Choroid plexus epithelial cell (primary cell): Measurements from ENCODE around the gene SMAD5.

Experiments
- DNase-seq: peaks from one replicate; pipeline ENCODE4 v3.0.0-alpha.2; 2010; ENCODE audit warnings: low read depth
- H3K4me3 ChIP-seq: 2 replicates; pipeline ENCODE4 v1.5.1; 2011; ENCODE audit warnings: low read depth, mild to moderate bottlenecking, control low read depth, low read length, moderate library complexity
- CTCF ChIP-seq: conservative IDR thresholded peaks from 2 replicates; pipeline ENCODE4 v1.5.1; 2011; ENCODE audit warnings: low read depth, mild to moderate bottlenecking, control low read depth, inconsistent platforms, low read length, moderate library complexity

SMAD5 gene

GRCh38 chr5:136200130-136200529 is 67.5 kb downstream of the SMAD5 start:
- DNase-seq = no peak
- no peak overlapping the region for H3K4me3 ChIP-seq
- TF ChIP-seq CTCF = no peak

GRCh38 chr5:136200761-136201160 is 68.1 kb downstream of the SMAD5 start:
- TF ChIP-seq CTCF = no peak
- no peak for DNase-seq

GRCh38 chr5:136201870-136202269 is 69.2 kb downstream of the SMAD5 start:
- no peak for DNase-seq
- no peak overlapping the region for H3K4me3 ChIP-seq
- TF ChIP-seq CTCF = no peak

More at GRCh38 chr5:136200761-136201160, 68.1 kb downstream of the SMAD5 start:
- no peak overlapping the region for H3K4me3 ChIP-seq

GRCh38 chr5:136202469-136203205 is 70.0 kb downstream of the SMAD5 start:
- no peak for DNase-seq
- H3K4me3 ChIP-seq = no peak overlapping the region
- no peak for TF ChIP-seq CTCF

- no peak overlapping the region for H3K4me3 ChIP-seq
- no peak for DNase-seq
- no peak for TF ChIP-seq CTCF
These were observed 70.8 kb downstream of the SMAD5 start for GRCh38 chr5:136203303-136203922.

- no peak overlapping the region for H3K4me3 ChIP-seq
- TF ChIP-seq CTCF = no peak
- no peak for DNase-seq
These were observed 72.5 kb downstream of the SMAD5 start for GRCh38 chr5:136205061-136205702.

- no peak for TF ChIP-seq CTCF
- H3K4me3 ChIP-seq = no peak overlapping the region
- no peak for DNase-seq
These were observed 73.3 kb downstream of the SMAD5 start for GRCh38 chr5:136205941-136206340.
